Measurements from ENCODE around the gene LRRC27.

The LRRC27 gene

DNA sequence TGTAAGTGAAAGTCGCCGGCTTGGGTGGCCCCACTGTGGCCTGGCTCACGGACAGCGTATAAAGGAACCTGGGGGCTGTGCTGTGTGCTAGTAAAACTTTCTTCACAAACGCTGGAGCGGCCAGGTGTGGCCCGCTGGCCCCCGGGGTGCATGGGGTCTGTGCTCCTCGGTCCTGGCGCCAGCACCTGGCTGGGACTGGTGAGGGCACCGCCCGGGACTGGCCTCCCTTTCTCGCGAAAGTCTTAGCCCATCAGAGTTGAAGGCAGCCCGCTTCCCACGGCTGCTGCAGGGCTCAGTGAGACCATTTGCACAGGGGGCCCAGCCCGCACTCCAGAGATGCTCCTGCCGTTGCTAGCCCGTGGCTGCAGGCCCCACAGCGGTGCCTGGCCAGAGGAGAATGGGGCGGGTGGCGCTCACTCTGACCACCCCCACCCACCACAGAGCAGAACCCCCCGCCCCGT is 70.8 kb downstream of the LRRC27 start:
- DNase-seq (ENCODE audit: low read depth), result no peak

GRCh38 chr10:132403511-132404168 is 71.6 kb downstream of the LRRC27 start:
- no peak for DNase-seq (ENCODE audit: low read depth)

GRCh38 chr10:132404169-132404880 is 72.3 kb downstream of the LRRC27 start:
- DNase-seq (ENCODE audit: low read depth), result no peak

- no peak for DNase-seq (ENCODE audit: low read depth)
These were observed 73.0 kb downstream of the LRRC27 start for GRCh38 chr10:132404911-132405462.

DNA sequence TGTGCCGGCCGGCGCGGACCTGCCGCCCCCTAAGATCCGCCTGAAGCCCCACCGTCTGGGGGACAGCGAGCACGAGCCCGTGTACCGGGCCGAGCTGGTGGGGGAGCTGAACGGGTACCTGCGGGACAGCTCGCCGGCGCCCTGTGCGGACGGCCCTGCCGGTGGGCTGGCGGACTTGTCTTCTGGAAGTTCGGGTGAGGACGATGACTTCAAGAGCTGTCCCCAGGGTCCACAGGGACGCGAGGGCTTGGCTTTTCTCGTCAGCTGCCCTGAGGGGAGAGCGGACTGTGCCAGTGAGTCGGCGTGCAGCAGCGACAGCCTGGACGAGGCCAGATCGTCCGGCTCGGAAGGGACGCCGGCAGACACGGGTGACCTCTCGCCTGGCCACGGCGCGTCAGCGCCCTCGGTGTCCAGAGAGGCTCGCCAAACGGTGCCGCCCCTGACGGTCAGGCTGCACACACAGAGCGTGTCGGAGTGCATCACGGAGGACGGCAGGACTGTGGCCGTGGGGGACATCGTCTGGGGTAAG is 73.5 kb downstream of the LRRC27 start:
- DNase-seq (ENCODE audit: low read depth), result no peak

DNA sequence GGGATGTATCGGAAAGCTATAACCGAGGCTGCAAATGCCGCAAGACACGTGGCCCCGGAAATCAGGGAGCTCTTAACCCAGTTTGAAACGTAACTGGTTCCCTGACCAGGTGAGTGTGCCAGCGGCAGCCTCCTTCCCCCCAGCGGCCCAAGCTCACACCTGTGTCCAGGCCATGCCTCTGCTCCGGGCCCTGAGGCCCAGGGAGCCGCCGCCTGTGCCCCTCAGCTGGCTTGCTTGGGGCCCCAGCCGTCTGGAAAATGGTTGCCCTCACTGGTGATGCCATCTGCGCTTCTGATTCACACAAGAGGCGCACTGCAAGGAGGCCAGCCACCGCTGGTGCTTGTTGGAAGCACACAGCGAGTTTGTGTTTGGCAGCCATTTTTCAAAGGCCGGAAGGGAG is 74.2 kb downstream of the LRRC27 start:
- no peak for DNase-seq (ENCODE audit: low read depth)

- no peak for DNase-seq (ENCODE audit: low read depth)
These were observed 74.8 kb downstream of the LRRC27 start for GRCh38 chr10:132406750-132407149.

GRCh38 chr10:132407243-132407746 is 75.3 kb downstream of the LRRC27 start:
- no peak for DNase-seq (ENCODE audit: low read depth)

DNA sequence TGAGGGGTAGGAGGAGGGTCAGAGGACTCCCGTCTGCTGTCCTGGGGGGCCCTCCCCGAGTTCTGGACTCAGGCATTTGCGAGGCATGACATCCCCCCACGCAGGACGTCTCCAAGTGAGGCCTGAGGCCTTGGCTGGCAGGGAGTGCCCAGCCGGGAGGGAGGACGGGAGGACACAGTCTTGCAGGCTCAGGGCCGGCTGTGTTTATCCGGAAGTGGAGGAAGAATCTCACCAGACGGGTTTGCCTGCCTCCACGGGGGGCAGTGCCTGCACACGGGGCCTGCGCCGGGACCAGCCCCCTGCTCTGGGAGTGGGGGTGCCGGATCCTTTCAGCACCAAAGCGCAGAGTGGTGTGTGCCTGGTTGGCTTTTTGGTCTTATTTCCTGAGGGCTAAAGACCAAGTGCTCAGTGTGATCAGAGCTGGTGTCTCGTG is 75.9 kb downstream of the LRRC27 start:
- DNase-seq (ENCODE audit: low read depth), result no peak

DNA sequence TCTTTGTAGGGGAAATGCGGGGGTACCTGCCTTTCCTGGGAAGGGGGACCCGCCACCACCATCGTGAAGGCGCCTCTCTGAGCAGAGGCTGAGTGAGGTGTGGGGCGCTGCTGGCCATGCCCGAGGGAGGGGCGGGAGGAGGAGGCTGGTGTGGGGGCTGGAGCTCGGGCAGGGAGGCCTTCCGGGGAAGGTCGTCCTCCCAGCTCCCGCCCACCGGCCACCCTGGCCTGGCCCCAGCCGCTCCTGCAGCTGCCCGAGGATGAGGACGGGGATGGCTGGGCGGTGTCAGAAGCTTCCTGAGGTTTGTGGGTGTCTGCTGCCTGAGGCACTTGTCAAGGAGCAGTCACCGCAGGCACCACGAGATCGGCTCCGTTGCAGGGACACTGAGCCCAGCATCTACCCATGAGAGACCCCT is 76.4 kb downstream of the LRRC27 start:
- DNase-seq (ENCODE audit: low read depth), result no peak

DNA sequence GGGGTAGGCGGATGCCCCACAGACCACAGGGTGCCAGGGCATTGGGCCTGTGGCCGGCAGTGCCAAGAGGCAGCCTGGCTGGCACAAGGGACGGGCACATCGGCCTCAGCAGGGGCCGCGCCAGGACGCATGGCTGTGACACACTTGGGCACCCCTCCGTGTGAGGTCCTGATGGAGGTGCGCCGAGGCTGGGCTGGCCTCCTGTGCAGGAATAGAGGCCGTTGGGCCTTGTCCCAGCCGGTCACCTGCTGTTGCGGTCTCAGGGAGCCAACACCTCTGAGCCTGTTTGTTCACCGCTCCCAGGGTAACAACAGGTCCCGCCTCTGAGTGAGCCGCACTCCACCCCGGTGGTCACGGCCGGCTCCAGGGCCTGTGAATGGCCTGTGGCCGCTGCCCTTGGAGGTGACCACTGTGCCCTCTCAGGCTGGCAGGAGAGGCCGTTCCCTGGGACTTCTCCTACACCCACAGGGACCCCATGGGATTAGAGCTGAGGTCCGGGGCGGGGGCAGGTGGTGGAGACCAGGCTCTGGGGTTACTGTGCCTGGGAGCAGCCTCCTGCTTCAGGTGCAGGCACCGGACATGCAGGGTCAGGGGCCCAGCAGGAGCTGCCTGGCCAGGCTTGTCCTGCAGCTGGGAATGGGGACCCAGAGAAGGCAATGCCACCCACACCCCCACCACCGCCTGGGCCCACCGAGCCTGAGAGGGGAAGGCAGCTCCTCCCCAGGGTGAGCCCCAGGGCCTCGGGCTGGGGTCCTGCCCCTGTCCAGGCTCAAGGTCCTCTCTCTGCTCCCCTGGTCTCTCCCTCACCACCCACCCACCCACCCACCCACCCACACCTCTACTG is 77.1 kb downstream of the LRRC27 start:
- DNase-seq (ENCODE audit: low read depth), result no peak

GRCh38 chr10:132409667-132410028 is 77.7 kb downstream of the LRRC27 start:
- DNase-seq (ENCODE audit: low read depth), result no peak

DNA sequence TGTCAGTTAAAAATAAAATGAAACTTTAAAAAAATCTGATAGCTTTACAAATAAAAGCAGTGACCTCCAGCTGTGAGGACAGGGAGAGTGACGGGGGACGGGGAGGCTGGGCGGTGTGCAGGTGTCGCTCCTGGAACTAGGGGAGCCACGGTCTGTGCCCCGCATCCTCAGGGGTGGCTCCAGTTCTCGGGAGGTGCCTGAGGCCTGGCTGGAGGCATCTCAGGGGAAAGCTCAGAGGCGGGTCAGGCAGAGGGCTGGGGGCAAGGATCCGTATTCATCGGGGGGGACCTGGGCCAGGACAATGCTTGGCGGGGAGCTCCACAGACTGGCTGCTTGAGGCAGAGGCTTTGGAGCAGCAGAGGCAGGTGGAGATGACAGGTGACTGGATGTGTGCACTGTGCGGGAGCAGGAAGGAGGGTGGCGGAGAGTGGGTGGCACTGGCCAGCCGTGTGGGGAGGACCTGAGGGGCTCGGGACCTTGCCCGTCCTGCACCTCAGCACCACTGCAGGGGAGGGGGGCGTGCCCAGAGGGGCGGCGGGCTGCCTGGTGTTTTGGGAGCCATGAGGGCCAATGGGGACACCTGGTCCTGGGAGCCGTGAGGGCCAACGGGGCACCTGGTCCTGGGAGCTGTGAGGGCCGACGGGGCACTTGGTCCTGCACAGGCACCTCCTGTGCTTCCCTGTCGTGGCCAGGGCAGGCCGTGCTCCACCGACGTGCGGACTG is 78.2 kb downstream of the LRRC27 start:
- DNase-seq (ENCODE audit: low read depth), result no peak

- DNase-seq (ENCODE audit: low read depth), result no peak
These were observed 79.0 kb downstream of the LRRC27 start for GRCh38 chr10:132410779-132411532.

DNA sequence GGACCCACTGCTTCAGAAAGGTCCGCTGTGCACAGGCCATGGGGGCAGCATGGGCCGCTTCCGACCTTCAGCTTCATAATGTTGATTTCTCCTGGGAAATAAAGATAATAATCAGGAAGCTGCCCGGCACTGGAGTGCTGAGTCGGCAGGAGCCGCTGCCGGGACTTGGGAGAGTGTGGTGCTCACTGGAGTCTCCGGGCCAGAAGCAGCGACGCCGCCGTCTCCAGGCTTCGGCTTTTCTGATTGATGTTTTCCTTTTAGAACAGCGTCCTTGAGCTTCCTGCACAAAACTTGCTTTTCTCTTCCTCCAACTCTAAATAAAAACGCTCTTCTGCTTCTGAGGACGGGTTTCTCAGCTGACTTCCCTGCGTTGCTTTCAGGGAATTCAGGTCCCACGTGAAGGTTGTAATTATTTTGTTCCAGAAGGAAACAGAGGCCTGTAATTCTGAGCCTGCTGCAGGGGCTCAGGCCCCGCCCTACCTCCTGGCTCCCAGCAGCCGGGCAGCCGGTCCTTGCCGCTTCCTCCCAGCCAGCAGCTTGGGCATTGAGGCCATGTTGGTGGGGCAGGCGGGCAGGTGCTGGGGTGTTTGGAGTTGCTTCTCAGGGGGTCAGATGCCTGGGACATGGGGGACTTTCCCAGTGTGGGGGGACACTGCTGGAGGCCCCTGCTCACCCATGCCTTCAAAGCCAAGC is 79.7 kb downstream of the LRRC27 start:
- DNase-seq (ENCODE audit: low read depth), result no peak

GRCh38 chr10:132412316-132413192 is 80.6 kb downstream of the LRRC27 start:
- no peak for DNase-seq (ENCODE audit: low read depth)

DNA sequence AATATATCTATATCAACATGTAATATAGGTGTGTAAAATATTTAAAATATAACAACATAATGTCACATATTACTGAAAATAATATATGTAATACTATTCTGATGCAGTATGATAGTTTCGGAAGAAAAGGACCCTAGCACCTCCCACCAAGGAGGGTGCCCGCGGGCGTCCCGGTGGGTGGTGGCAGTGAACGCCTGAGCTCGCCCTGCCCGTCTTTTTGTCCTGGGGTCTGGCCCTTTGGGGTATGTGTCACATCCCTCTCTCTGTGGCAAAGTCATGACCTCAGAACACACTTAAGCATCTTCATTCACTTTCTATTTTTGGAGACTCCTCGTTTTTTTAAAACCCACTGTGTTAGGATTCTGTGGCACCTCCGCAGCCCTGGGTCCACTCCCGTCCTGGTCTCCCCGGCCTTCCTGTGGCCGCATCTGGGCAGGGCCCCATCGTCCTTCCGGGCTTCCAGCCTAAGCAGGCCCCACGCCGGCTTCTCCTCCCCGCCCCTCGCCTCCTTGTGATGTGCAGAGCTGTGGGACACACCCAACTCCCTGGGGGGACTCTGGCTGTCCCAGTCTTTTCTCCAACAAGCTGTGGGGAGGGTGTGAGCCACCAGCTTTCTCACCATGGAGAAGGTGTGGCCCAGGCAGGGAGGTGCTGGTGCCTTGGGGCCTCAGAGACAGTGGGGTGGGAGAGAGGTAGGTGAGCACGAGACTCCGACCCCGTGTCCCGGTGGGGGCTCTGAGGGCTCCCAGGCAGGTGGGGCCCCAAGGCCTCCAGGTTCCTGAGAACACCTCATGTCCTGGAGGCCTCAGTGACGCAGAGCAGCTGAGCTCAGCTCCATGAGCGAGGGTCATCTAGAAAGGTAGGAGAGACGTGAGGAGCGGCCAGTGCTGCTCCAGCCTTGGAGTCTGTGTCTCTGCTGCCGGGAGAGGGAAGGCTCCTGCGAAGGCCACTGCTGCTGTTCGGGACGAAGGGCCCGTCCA is 81.5 kb downstream of the LRRC27 start:
- DNase-seq (ENCODE audit: low read depth), result no peak

Measured in T follicular helper cell (primary cell).